Natural killer cell (primary cell): Measurements from ENCODE around the gene IFITM5. TPM values are rescaled to one million over a fixed set of nuclear protein-coding genes. Genes with fewer than 3 reads are reported as not detected.
"Not testable (repeated sequence)": the region's sequence is repeated elsewhere in the genome, so short reads cannot be mapped to it uniquely, and the experiment has no call there.

Experiments used
- ATAC-seq, 3 donors: fragments of 150-1000 bp in 2 of 3; fragments of 200-7000 bp in 1 of 3; cut with Tn5 transposase; 1 replicate in 1 of 3; 2 replicates in 2 of 3; pipeline ENCODE4 v1.10.0; 2021; ENCODE audit warnings: mild to moderate bottlenecking in 2 of 3, moderate library complexity in 2 of 3
- DNase-seq, 2 donors: peaks; one replicate each; pipeline versions ENCODE4 v3.0.0 to v3.0.0-alpha.2; 2013 to 2021; ENCODE audit warnings: mixed read lengths in 1 of 2
- H3K27ac ChIP-seq: one replicate; pipeline ENCODE4 v1.5.1; 2013; ENCODE audit warnings: mild to moderate bottlenecking, low read length
- H3K27me3 ChIP-seq: one replicate; pipeline ENCODE4 v1.6.1; 2013; ENCODE audit warnings: low read length; ENCODE audit not compliant: control insufficient read depth, insufficient read depth
- H3K36me3 ChIP-seq: one replicate; pipeline ENCODE4 v1.6.1; 2013; ENCODE audit warnings: low read length; ENCODE audit not compliant: control insufficient read depth, insufficient read depth
- H3K4me1 ChIP-seq: one replicate; pipeline ENCODE4 v1.6.1; 2013; ENCODE audit warnings: low read length; ENCODE audit not compliant: control insufficient read depth, insufficient read depth
- H3K4me3 ChIP-seq: one replicate; pipeline ENCODE4 v1.5.1; 2013; ENCODE audit warnings: low read length
- H3K9me3 ChIP-seq: one replicate; pipeline ENCODE4 v1.6.1; 2013; ENCODE audit warnings: low read length; ENCODE audit not compliant: control insufficient read depth, insufficient read depth
- H3K27ac Mint-ChIP-seq, 2 donors: one replicate each; pipeline ENCODE4 v1.8.0; 2022; ENCODE audit warnings: mild to moderate bottlenecking in 2 of 2, mixed read lengths in 2 of 2, moderate library complexity in 1 of 2
- H3K27me3 Mint-ChIP-seq, 2 donors: one replicate each; pipeline ENCODE4 v1.8.0; 2022; ENCODE audit warnings: low read depth in 2 of 2, mixed read lengths in 2 of 2
- H3K36me3 Mint-ChIP-seq: one replicate; pipeline ENCODE4 v1.8.0; 2022; ENCODE audit warnings: mixed read lengths
- H3K4me1 Mint-ChIP-seq, 2 donors: one replicate each; pipeline ENCODE4 v1.8.0; 2022; ENCODE audit warnings: mixed read lengths in 2 of 2
- H3K4me3 Mint-ChIP-seq: one replicate; pipeline ENCODE4 v1.8.0; 2022; ENCODE audit warnings: mild to moderate bottlenecking, moderate library complexity, mixed read lengths
- H3K9me3 Mint-ChIP-seq, 2 donors: one replicate each; pipeline ENCODE4 v1.8.0; 2022; ENCODE audit warnings: mixed read lengths in 2 of 2
- WGBS: methylation state at CpG from one replicate; pipeline ENCODE4 v1.1.7; 2013; ENCODE audit warnings: missing lambda C conversion rate; ENCODE audit not compliant: insufficient coverage; 5-methylcytosine and 5-hydroxymethylcytosine counted together
- intact Hi-C: fragments of 100-400 bp; cut with micrococcal nuclease; formaldehyde crosslinking; loops from one replicate; pipeline ENCODE4 v1.14.2; 2022
- total RNA-seq, 4 donors: library from RNA; stranded (reverse); fragments of 120-200 nt in 1 of 4; gene quantifications; one replicate each; pipeline versions ENCODE4 v1.2.3 to v1.2.4, GENCODE V29; 2013 to 2022
- TF ChIP-seq, protein P1 (sequence below): fragments of 200-600 bp; IDR thresholded peaks from one replicate; pipeline ENCODE4 v1.8.0; 2022; ENCODE audit warnings: antibody characterized with exemption

Gene IFITM5
- total RNA-seq, 3 donors from 2014 or later (not counting 1 experiment from before 2014, with no cell fraction given): not detected

GRCh38 chr11:324156-324555 lies 24.8 kb upstream of the IFITM5 start:
- intact Hi-C loops: no loop called here
- Mint-ChIP-seq H3K27me3 (no peaks in the 10 kb centered on the region), H3K36me3 (no peaks in the 10 kb centered on the region), H3K9me3 (no peaks in the 10 kb centered on the region), H3K4me1 (peaks cover 47 to 60% of the 10 kb centered on the region in 2 donors), H3K27ac (peak overlapping the region; percentile 19 to 55), H3K4me3 (no peak overlapping the region)
- TF ChIP-seq, protein P1, sequence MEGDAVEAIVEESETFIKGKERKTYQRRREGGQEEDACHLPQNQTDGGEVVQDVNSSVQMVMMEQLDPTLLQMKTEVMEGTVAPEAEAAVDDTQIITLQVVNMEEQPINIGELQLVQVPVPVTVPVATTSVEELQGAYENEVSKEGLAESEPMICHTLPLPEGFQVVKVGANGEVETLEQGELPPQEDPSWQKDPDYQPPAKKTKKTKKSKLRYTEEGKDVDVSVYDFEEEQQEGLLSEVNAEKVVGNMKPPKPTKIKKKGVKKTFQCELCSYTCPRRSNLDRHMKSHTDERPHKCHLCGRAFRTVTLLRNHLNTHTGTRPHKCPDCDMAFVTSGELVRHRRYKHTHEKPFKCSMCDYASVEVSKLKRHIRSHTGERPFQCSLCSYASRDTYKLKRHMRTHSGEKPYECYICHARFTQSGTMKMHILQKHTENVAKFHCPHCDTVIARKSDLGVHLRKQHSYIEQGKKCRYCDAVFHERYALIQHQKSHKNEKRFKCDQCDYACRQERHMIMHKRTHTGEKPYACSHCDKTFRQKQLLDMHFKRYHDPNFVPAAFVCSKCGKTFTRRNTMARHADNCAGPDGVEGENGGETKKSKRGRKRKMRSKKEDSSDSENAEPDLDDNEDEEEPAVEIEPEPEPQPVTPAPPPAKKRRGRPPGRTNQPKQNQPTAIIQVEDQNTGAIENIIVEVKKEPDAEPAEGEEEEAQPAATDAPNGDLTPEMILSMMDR: no peak
- no peak for DNase-seq
- H3K4me1 ChIP-seq: peaks cover 63% of the 10 kb centered on the region
- 84% methylated on average over 11 of the region's 11 CpGs for WGBS
- H3K9me3 ChIP-seq: no peaks in the 10 kb centered on the region
- no peak overlapping the region for H3K27ac ChIP-seq
- H3K27me3 ChIP-seq: no peaks in the 10 kb centered on the region
- no peaks in the 10 kb centered on the region for H3K36me3 ChIP-seq
- ATAC-seq: no peak
- H3K4me3 ChIP-seq: no peak overlapping the region

- H3K9me3 ChIP-seq, H3K27me3 Mint-ChIP-seq, H3K9me3 Mint-ChIP-seq, H3K27me3 ChIP-seq, H3K36me3 Mint-ChIP-seq, DNase-seq, ATAC-seq, intact Hi-C loops: not testable (repeated sequence)
- Histone ChIP-seq H3K4me3 (peak overlapping the region; percentile 44), H3K36me3 (peaks cover 17% of the 10 kb centered on the region), H3K27ac (peak overlapping the region; percentile 56), H3K4me1 (peaks cover 44% of the 10 kb centered on the region)
- Mint-ChIP-seq H3K4me3 (peak overlapping the region; percentile 95), H3K4me1 (peaks cover 44 to 48% of the 10 kb centered on the region in 2 donors), H3K27ac (peak overlapping the region; percentile 95 to 96)
- no CpG with 5 or more reads among the region's 10 CpGs for WGBS
Measured at GRCh38 chr11:319888-320273, 20.6 kb upstream of the IFITM5 start.

- Mint-ChIP-seq H3K4me1 (peaks cover 41 to 45% of the 10 kb centered on the region in 2 donors), H3K27ac (peak overlapping the region; percentile 95 to 96), H3K4me3 (peak overlapping the region; percentile 95)
- H3K27me3 ChIP-seq, H3K9me3 ChIP-seq, H3K36me3 Mint-ChIP-seq, intact Hi-C loops, H3K27me3 Mint-ChIP-seq, H3K9me3 Mint-ChIP-seq: not testable (repeated sequence)
- Histone ChIP-seq H3K36me3 (peaks cover 18% of the 10 kb centered on the region), H3K4me3 (peak overlapping the region; percentile 44), H3K4me1 (peaks cover 44% of the 10 kb centered on the region), H3K27ac (peak overlapping the region; percentile 57)
- WGBS: 35% methylated on average over 19 of the region's 29 CpGs
- peak; percentile 18 to 31 (median 28) for ATAC-seq
- DNase-seq: peak in 1 of 2 donors; percentile 25
Measured at GRCh38 chr11:319121-319887, 20.0 kb upstream of the IFITM5 start.

GRCh38 chr11:318405-319120 lies 19.2 kb upstream of the IFITM5 start:
- H3K9me3 Mint-ChIP-seq, H3K27me3 ChIP-seq, H3K27me3 Mint-ChIP-seq, H3K4me3 Mint-ChIP-seq, H3K27ac Mint-ChIP-seq, H3K9me3 ChIP-seq, DNase-seq, intact Hi-C loops, H3K36me3 Mint-ChIP-seq: not testable (repeated sequence)
- peaks cover 45 to 50% of the 10 kb centered on the region in 2 donors for H3K4me1 Mint-ChIP-seq
- ATAC-seq: peak; percentile 58 to 76 (median 59)
- H3K27ac ChIP-seq: peak overlapping the region; percentile 57
- H3K4me3 ChIP-seq: peak overlapping the region; percentile 44
- 0% methylated on average over 8 of the region's 79 CpGs for WGBS
- peaks cover 46% of the 10 kb centered on the region for H3K4me1 ChIP-seq
- H3K36me3 ChIP-seq: peaks cover 18% of the 10 kb centered on the region

- not testable (repeated sequence) for H3K9me3 ChIP-seq, H3K36me3 Mint-ChIP-seq, H3K27me3 Mint-ChIP-seq, H3K27me3 ChIP-seq, H3K9me3 Mint-ChIP-seq
- H3K4me3 Mint-ChIP-seq: peak overlapping the region; percentile 95
- peak in 1 of 2 donors; percentile 33 for DNase-seq
- intact Hi-C loops: loop anchor here (1.0 to 2.0 kb wide), 3 partner anchors 9 to 33 kb away; no protein-coding TSS in a partner anchor
- peak in 1 of 3 donors; percentile 22 for ATAC-seq
- H3K36me3 ChIP-seq: peaks cover 18% of the 10 kb centered on the region
- peak overlapping the region; percentile 98 to 99 for H3K27ac Mint-ChIP-seq
- H3K4me1 Mint-ChIP-seq: peaks cover 53% of the 10 kb centered on the region in 2 donors
- H3K4me3 ChIP-seq: peak overlapping the region; percentile 2
- peaks cover 45% of the 10 kb centered on the region for H3K4me1 ChIP-seq
- WGBS: 20% methylated on average over 6 of the region's 30 CpGs
- H3K27ac ChIP-seq: peak overlapping the region; percentile 80
Measured at GRCh38 chr11:317668-318404, 18.5 kb upstream of the IFITM5 start.
